ENCODE data around the gene RAET1L.
A peak's percentile ranks its signal among the peaks of the same experiment; 100 is the strongest.
"Not testable (repeated sequence)": the region's sequence is repeated elsewhere in the genome, so short reads cannot be mapped to it uniquely, and the experiment has no call there.

Gene RAET1L

DNA sequence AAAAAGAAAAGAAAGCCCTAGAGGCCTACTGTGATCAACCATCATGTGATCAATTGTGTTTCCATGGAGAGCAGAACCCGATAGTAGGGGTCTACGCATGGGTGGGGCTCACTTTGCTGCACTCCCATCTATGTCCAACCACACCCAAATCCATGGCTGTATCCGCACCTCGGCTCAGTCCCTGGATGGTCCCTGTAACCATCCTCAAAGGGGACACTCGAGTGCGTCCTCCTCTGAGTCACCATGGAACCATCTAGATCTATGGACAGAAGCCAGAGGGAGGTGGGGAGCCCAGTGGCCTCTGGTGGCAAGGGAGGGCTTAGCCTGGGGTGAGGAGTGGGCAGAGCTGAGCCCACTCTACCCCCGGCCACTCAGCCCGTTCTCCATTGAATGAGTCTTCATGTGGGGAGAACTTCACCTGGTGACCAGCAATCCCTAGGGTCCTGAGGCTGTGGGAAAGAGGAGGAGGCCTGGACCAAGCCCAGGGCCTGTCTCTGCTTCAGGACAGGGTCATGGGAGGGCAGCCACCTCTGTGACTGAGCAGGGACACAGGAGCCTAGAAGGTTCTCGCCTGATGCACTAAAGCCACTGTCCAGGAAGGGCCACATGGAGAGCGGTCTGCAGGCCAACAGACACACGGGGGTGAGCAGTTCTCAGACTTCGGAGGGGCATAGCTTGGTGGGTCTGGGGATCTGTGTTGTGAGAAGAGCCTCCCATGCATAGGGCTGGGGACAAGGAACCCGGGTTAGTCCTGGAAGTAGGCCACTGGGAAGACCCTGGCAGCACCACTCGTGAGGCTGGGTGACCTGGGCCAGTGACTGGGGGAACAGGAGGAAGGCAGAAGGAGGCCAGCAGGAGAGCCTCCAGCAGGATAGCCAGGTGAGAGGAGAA, 19.3 kb downstream of the RAET1L start:
- TF ChIP-seq, protein P1, sequence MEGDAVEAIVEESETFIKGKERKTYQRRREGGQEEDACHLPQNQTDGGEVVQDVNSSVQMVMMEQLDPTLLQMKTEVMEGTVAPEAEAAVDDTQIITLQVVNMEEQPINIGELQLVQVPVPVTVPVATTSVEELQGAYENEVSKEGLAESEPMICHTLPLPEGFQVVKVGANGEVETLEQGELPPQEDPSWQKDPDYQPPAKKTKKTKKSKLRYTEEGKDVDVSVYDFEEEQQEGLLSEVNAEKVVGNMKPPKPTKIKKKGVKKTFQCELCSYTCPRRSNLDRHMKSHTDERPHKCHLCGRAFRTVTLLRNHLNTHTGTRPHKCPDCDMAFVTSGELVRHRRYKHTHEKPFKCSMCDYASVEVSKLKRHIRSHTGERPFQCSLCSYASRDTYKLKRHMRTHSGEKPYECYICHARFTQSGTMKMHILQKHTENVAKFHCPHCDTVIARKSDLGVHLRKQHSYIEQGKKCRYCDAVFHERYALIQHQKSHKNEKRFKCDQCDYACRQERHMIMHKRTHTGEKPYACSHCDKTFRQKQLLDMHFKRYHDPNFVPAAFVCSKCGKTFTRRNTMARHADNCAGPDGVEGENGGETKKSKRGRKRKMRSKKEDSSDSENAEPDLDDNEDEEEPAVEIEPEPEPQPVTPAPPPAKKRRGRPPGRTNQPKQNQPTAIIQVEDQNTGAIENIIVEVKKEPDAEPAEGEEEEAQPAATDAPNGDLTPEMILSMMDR (IDR thresholded peaks at IDR 0.05; ENCODE audit: control insufficient read depth, extremely low read depth, insufficient read depth), result no peak
- H3K4me3 ChIP-seq (ENCODE audit: low read depth, low read length), result peak overlapping the region; percentile 67
- DNase-seq (ENCODE audit: low read depth), result no peak

- DNase-seq (ENCODE audit: low read depth), result peak; percentile 76
- H3K4me3 ChIP-seq (ENCODE audit: low read depth, low read length), result peak overlapping the region; percentile 67
- TF ChIP-seq, protein P1 (IDR thresholded peaks at IDR 0.05; ENCODE audit: control insufficient read depth, extremely low read depth, insufficient read depth), result 0 out of 2 replicates have a peak, but pooled peaks have one; percentile 4
Observed at GRCh38 chr6:150004783-150005717, 20.3 kb downstream of the RAET1L start.

DNA sequence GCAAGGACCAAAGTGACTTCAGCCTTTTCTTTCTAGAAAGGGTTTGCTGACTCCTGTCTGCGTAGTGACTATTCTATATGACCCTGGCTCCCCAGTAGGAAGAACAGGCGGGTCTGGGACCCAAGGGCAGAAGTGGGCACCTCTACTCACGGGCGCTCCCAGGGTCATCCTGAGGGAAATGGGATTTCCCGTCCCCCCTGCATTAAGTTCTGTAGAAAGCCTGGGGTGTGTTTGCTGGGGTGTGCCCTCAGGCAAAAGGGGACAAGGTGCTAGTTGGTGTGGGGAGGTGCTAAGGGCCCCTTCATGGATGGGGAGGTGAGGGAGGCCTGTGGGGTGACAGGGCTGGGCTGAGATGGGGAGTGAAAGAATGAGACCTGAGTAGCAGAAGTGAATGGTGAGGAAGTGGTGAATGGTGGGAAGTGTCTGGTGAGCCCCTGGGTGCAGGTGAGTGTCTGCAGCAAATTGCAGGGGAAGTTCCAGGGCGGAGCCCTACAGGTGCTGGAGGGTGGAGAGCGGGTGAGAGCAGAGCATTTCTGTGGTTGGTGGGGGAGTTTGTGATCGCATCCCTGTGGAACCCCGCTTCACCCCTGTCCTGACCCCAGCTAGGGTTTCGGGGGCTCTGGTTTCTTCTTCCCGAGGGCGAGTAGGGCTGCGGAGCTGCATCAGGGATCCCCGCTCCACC, 21.1 kb downstream of the RAET1L start:
- TF ChIP-seq, protein P1 (IDR thresholded peaks at IDR 0.05; ENCODE audit: control insufficient read depth, extremely low read depth, insufficient read depth), result no peak
- H3K4me3 ChIP-seq (ENCODE audit: low read depth, low read length), result peak overlapping the region; percentile 67
- DNase-seq (ENCODE audit: low read depth), result no peak

- not testable (repeated sequence) for DNase-seq (ENCODE audit: low read depth); H3K4me3 ChIP-seq (ENCODE audit: low read depth, low read length)
Observed at GRCh38 chr6:150003599-150003998, 21.7 kb downstream of the RAET1L start.

DNA sequence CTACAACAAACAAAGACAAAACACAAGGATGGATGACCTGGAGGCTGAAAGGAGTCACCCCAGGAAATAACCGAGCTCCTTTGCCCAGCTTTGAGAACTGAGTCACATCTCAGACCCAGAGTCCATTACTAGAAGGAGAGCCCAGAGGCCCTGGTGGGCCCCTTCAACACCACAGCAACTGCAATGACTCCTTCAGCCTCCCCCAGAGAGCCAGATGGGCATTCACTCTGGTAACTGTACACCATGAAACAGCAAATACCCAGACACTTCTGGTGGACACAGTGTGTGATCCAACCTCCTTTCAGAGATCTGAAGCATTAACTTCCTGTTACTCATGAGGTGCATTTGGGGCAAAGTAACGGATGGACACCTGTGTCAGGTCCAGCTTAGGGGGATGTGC, 22.6 kb downstream of the RAET1L start:
- H3K4me3 ChIP-seq (ENCODE audit: low read depth, low read length), result no peak overlapping the region
- TF ChIP-seq, protein P1 (IDR thresholded peaks at IDR 0.05; ENCODE audit: control insufficient read depth, extremely low read depth, insufficient read depth), result no peak
- DNase-seq (ENCODE audit: low read depth), result no peak

- no peak for DNase-seq (ENCODE audit: low read depth)
- no peak overlapping the region for H3K4me3 ChIP-seq (ENCODE audit: low read depth, low read length)
- TF ChIP-seq, protein P1 (IDR thresholded peaks at IDR 0.05; ENCODE audit: control insufficient read depth, extremely low read depth, insufficient read depth), result no peak
Observed at GRCh38 chr6:150001295-150002008, 23.9 kb downstream of the RAET1L start.
